ENCODE measurements around the gene IHH. TPM values are rescaled to one million over a fixed set of nuclear protein-coding genes. Genes with fewer than 3 reads are reported as not detected.

IHH gene
- total RNA-seq, 1 donor from 2014 or later, result not detected

GRCh38 chr2:219106251-219106650 lies 45.5 kb upstream of the IHH start:
- Mint-ChIP-seq H3K27me3 (ENCODE audit: low read depth, unreplicated experiment) (peaks cover 11% of the 10 kb centered on the region), H3K27ac (ENCODE audit: unreplicated experiment) (no peak overlapping the region), H3K9me3 (ENCODE audit: unreplicated experiment) (no peaks in the 10 kb centered on the region), H3K36me3 (ENCODE audit: low read depth, unreplicated experiment) (peaks cover 2% of the 10 kb centered on the region), H3K4me1 (ENCODE audit: low read depth, unreplicated experiment) (peaks cover 4% of the 10 kb centered on the region), H3K4me3 (ENCODE audit: unreplicated experiment) (no peak overlapping the region)
- no peak overlapping the region for H3K9ac ChIP-seq (ENCODE audit: low read length)
- H3K36me3 ChIP-seq (ENCODE audit: insufficient read depth, low read length), result no peaks in the 10 kb centered on the region
- FAIRE-seq (no peak), DNase-seq (ENCODE audit: low read depth) (no peak)
- H3K4me1 ChIP-seq (ENCODE audit: insufficient read depth, low read length), result no peaks in the 10 kb centered on the region
- H2AFZ ChIP-seq (ENCODE audit: low read depth, low read length), result no peak overlapping the region
- H4K20me1 ChIP-seq (ENCODE audit: insufficient read depth, low read length), result peaks cover 10% of the 10 kb centered on the region
- TF ChIP-seq EZH2 (IDR thresholded peaks at IDR 0.05; ENCODE audit: insufficient read depth, low read length) (no peak), CTCF (IDR thresholded peaks at IDR 0.05; ENCODE audit: insufficient read depth, low read depth, low read length) (no peak)
- no peaks in the 10 kb centered on the region for H3K9me3 ChIP-seq (ENCODE audit: insufficient read depth, low read depth, low read length)
- no peak overlapping the region for H3K4me2 ChIP-seq (ENCODE audit: low read length)
- H3K27ac ChIP-seq (ENCODE audit: low read depth, low read length), result no peak overlapping the region
- no peaks in the 10 kb centered on the region for H3K79me2 ChIP-seq (ENCODE audit: insufficient read depth, low read length)
- H3K27me3 ChIP-seq (ENCODE audit: insufficient read depth, low read length), result no peaks in the 10 kb centered on the region
- no peak overlapping the region for H3K4me3 ChIP-seq (ENCODE audit: insufficient read depth, low read depth, low read length)

GRCh38 chr2:219104107-219105035 lies 43.6 kb upstream of the IHH start:
- Histone ChIP-seq H3K36me3 (ENCODE audit: insufficient read depth, low read length) (no peaks in the 10 kb centered on the region), H3K4me2 (ENCODE audit: low read length) (no peak overlapping the region), H3K27me3 (ENCODE audit: insufficient read depth, low read length) (no peaks in the 10 kb centered on the region), H3K4me1 (ENCODE audit: insufficient read depth, low read length) (no peaks in the 10 kb centered on the region), H3K4me3 (ENCODE audit: insufficient read depth, low read depth, low read length) (no peak overlapping the region), H2AFZ (ENCODE audit: low read depth, low read length) (no peak overlapping the region), H4K20me1 (ENCODE audit: insufficient read depth, low read length) (peaks cover 8% of the 10 kb centered on the region), H3K79me2 (ENCODE audit: insufficient read depth, low read length) (no peaks in the 10 kb centered on the region), H3K9ac (ENCODE audit: low read length) (no peak overlapping the region), H3K9me3 (ENCODE audit: insufficient read depth, low read depth, low read length) (no peaks in the 10 kb centered on the region), H3K27ac (ENCODE audit: low read depth, low read length) (no peak overlapping the region)
- Mint-ChIP-seq H3K36me3 (ENCODE audit: low read depth, unreplicated experiment) (peaks cover 2% of the 10 kb centered on the region), H3K4me1 (ENCODE audit: low read depth, unreplicated experiment) (peaks cover 4% of the 10 kb centered on the region), H3K4me3 (ENCODE audit: unreplicated experiment) (no peak overlapping the region), H3K27me3 (ENCODE audit: low read depth, unreplicated experiment) (peaks cover 8% of the 10 kb centered on the region), H3K27ac (ENCODE audit: unreplicated experiment) (peak overlapping the region; percentile 30), H3K9me3 (ENCODE audit: unreplicated experiment) (no peaks in the 10 kb centered on the region)
- DNase-seq (ENCODE audit: low read depth), result peak; percentile 3
- TF ChIP-seq EZH2 (IDR thresholded peaks at IDR 0.05; ENCODE audit: insufficient read depth, low read length), result no peak
- TF ChIP-seq CTCF (IDR thresholded peaks at IDR 0.05; ENCODE audit: insufficient read depth, low read depth, low read length), result peak; percentile 82
- no peak for FAIRE-seq

- H3K9me3 Mint-ChIP-seq (ENCODE audit: unreplicated experiment), result no peaks in the 10 kb centered on the region
- H3K4me1 Mint-ChIP-seq (ENCODE audit: low read depth, unreplicated experiment), result no peaks in the 10 kb centered on the region
- Histone ChIP-seq H3K9me3 (ENCODE audit: insufficient read depth, low read depth, low read length) (no peaks in the 10 kb centered on the region), H3K27me3 (ENCODE audit: insufficient read depth, low read length) (no peaks in the 10 kb centered on the region), H2AFZ (ENCODE audit: low read depth, low read length) (no peak overlapping the region), H3K9ac (ENCODE audit: low read length) (no peak overlapping the region), H3K27ac (ENCODE audit: low read depth, low read length) (no peak overlapping the region), H3K79me2 (ENCODE audit: insufficient read depth, low read length) (no peaks in the 10 kb centered on the region), H3K4me3 (ENCODE audit: insufficient read depth, low read depth, low read length) (no peak overlapping the region), H3K4me2 (ENCODE audit: low read length) (no peak overlapping the region), H3K4me1 (ENCODE audit: insufficient read depth, low read length) (no peaks in the 10 kb centered on the region), H3K36me3 (ENCODE audit: insufficient read depth, low read length) (no peaks in the 10 kb centered on the region), H4K20me1 (ENCODE audit: insufficient read depth, low read length) (peaks cover 12% of the 10 kb centered on the region)
- peak; percentile 34 for FAIRE-seq
- H3K36me3 Mint-ChIP-seq (ENCODE audit: low read depth, unreplicated experiment), result peaks cover 2% of the 10 kb centered on the region
- DNase-seq (ENCODE audit: low read depth), result peak; percentile 29
- H3K4me3 Mint-ChIP-seq (ENCODE audit: unreplicated experiment), result no peak overlapping the region
- H3K27ac Mint-ChIP-seq (ENCODE audit: unreplicated experiment), result no peak overlapping the region
- H3K27me3 Mint-ChIP-seq (ENCODE audit: low read depth, unreplicated experiment), result peaks cover 3% of the 10 kb centered on the region
- no peak for TF ChIP-seq CTCF (IDR thresholded peaks at IDR 0.05; ENCODE audit: insufficient read depth, low read depth, low read length)
- no peak for TF ChIP-seq EZH2 (IDR thresholded peaks at IDR 0.05; ENCODE audit: insufficient read depth, low read length)
Observed at GRCh38 chr2:219099329-219099728, 38.6 kb upstream of the IHH start.

Measured in astrocyte (in vitro differentiated cells and primary cell).